GM23248 (cell line): ENCODE data around the gene SZT2. TPM values are rescaled to one million over a fixed set of nuclear protein-coding genes. Genes with fewer than 3 reads are reported as not detected.
"Not testable (repeated sequence)": the region's sequence is repeated elsewhere in the genome, so short reads cannot be mapped to it uniquely, and the experiment has no call there.

Source experiments
- DNase-seq: peaks from one replicate; pipeline ENCODE4 v3.0.0-alpha.2; 2015
- H2AFZ ChIP-seq: fragments of 200-600 bp; sonication (generic); 2 replicates; pipeline ENCODE4 v1.6.1; 2016; ENCODE audit warnings: antibody characterized with exemption
- H3F3A ChIP-seq: fragments of 200-600 bp; sonication (generic); 2 replicates; pipeline ENCODE4 v1.6.1; 2016; ENCODE audit warnings: mild to moderate bottlenecking, antibody characterized with exemption, mixed run types; ENCODE audit not compliant: insufficient read depth
- H3K27ac ChIP-seq: fragments of 200-600 bp; sonication (generic); 2 replicates; pipeline ENCODE4 v1.5.1; 2016; ENCODE audit warnings: mild to moderate bottlenecking
- H3K27me3 ChIP-seq: fragments of 200-600 bp; sonication (generic); replicated peaks from 2 replicates; pipeline ENCODE4 v1.6.1; 2016; ENCODE audit warnings: mild to moderate bottlenecking; ENCODE audit not compliant: insufficient read depth
- H3K36me3 ChIP-seq: fragments of 200-600 bp; sonication (generic); 2 replicates; pipeline ENCODE4 v1.6.1; 2016; ENCODE audit warnings: low read depth, mild to moderate bottlenecking
- H3K4me1 ChIP-seq: fragments of 200-600 bp; sonication (generic); 2 replicates; pipeline ENCODE4 v1.6.1; 2016; ENCODE audit warnings: mild to moderate bottlenecking; ENCODE audit not compliant: insufficient read depth
- H3K4me2 ChIP-seq: fragments of 200-600 bp; sonication (generic); one replicate; pipeline ENCODE4 v1.6.1; 2016; ENCODE audit warnings: mild to moderate bottlenecking; ENCODE audit not compliant: unreplicated experiment
- H3K4me3 ChIP-seq: fragments of 200-600 bp; sonication (generic); 2 replicates; pipeline ENCODE4 v1.5.1; 2016; ENCODE audit warnings: mild to moderate bottlenecking
- H3K79me2 ChIP-seq: fragments of 200-600 bp; sonication (generic); 2 replicates; pipeline ENCODE4 v1.6.1; 2016; ENCODE audit warnings: mild to moderate bottlenecking; ENCODE audit not compliant: insufficient read depth
- H3K9ac ChIP-seq: fragments of 200-600 bp; sonication (generic); 2 replicates; pipeline ENCODE4 v1.6.1; 2016; ENCODE audit warnings: mild to moderate bottlenecking
- H3K9me2 ChIP-seq: fragments of 200-600 bp; sonication (generic); 2 replicates; pipeline ENCODE4 v1.6.1; 2016; ENCODE audit warnings: mixed run types, mild to moderate bottlenecking, moderate library complexity; ENCODE audit not compliant: insufficient read depth
- H3K9me3 ChIP-seq: fragments of 200-600 bp; sonication (generic); one replicate; pipeline ENCODE4 v1.6.1; 2017; ENCODE audit warnings: low read depth
- H4K20me1 ChIP-seq: fragments of 200-600 bp; sonication (generic); 2 replicates; pipeline ENCODE4 v1.6.0; 2016; ENCODE audit not compliant: insufficient read depth
- EZH2 ChIP-seq: fragments of 200-600 bp; sonication (generic); IDR thresholded peaks from 2 replicates; pipeline ENCODE4 v1.6.1; 2018; ENCODE audit warnings: antibody characterized with exemption, mild to moderate bottlenecking; ENCODE audit not compliant: insufficient read depth, poor library complexity, severe bottlenecking
- EZH2phosphoT487 ChIP-seq: fragments of 200-600 bp; sonication (generic); IDR thresholded peaks from 2 replicates; pipeline ENCODE4 v1.6.1; 2018; ENCODE audit warnings: antibody characterized with exemption, moderate library complexity, mild to moderate bottlenecking, low read depth; ENCODE audit not compliant: insufficient read depth
- WGBS, 2 experiments: methylation state at CpG; one replicate each; pipeline ENCODE4 v1.1.6; 2015 to 2017; ENCODE audit warnings: low lambda C conversion rate in 2 of 2, low coverage in 1 of 2; ENCODE audit errors: missing lambda C conversion rate in 2 of 2; 5-methylcytosine and 5-hydroxymethylcytosine counted together
- in situ Hi-C: fragments of 300-500 bp; cut with MboI; formaldehyde crosslinking; loops from 2 replicates; pipeline ENCODE4 v1.15.0; 2020
- microRNA-seq: library from miRNA; unstranded; fragments of <30 nt; microRNA quantifications from one replicate; pipeline ENCODE4, GENCODE V29; 2016; ENCODE audit warnings: borderline number of aligned reads
- polyA plus RNA-seq: library from polyadenylated mRNA; unstranded; fragments of >200 nt; fragmentation: Nextera tagmentation; extraction: Ambion mirVana; gene quantifications from 2 replicates; pipeline ENCODE4 v1.2.1, GENCODE V29; 2016
- small RNA-seq: library from RNA; depleted of rRNA; stranded (forward); fragments of <200 nt; gene quantifications from one replicate; pipeline ENCODE3, GENCODE V24; 2014; ENCODE audit warnings: low read depth, low replicate concordance
- total RNA-seq: library from RNA; depleted of rRNA; stranded (reverse); fragments of >200 nt; shearing (Covaris generic); gene quantifications from 2 replicates; pipeline ENCODE4 v1.2.3, GENCODE V29; 2014; rRNA removed

Gene SZT2
- total and polyA plus RNA-seq, 2 experiments from 2014 or later = 6.4 to 12.6 TPM

DNA sequence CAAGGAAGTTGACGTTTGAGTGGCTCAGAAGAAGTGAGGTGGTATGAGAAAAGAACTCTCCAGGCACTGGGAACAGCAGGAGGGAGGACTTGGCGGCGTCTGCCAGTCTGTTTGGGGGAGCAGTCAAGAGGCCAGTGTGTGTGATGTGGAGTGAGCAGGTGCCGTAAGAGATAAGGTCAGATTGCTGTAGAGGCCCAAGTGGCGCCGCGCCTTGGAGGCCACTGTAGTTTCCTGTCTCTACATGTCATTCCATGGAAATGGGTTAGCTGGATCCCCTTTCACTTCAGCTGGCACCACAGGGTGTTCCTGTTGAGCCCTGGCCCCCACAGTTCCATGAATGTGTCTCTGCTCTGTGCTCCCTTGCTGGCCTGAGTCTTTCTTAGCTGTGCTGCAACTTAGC lies 105.5 kb downstream of the SZT2 start:
- Histone ChIP-seq H3K9ac (no peak overlapping the region), H3K4me1 (peaks cover 4% of the 10 kb centered on the region; the same call in 1 of the 2 replicates), H3K27ac (no peak overlapping the region), H4K20me1 (no peaks in the 10 kb centered on the region), H3K79me2 (no peaks in the 10 kb centered on the region), H3K9me2 (no peaks in the 10 kb centered on the region), H3K4me2 (no peak overlapping the region), H3F3A (no peaks in the 10 kb centered on the region), H3K36me3 (no peaks in the 10 kb centered on the region), H3K4me3 (no peak overlapping the region), H2AFZ (no peak overlapping the region), H3K27me3 (no peaks in the 10 kb centered on the region), H3K9me3 (no peaks in the 10 kb centered on the region)
- 88 to 92% methylated on average over 7 of the region's 7 CpGs for WGBS, 2 experiments
- no peak for DNase-seq
- TF ChIP-seq EZH2 (no peak), EZH2phosphoT487 (no peak)
- in situ Hi-C loops = no loop called here

GRCh38 chr1:43499898-43500297 lies 110.2 kb downstream of the SZT2 start:
- no peaks in the 10 kb centered on the region for H4K20me1 ChIP-seq
- H3K27ac ChIP-seq = no peak overlapping the region
- TF ChIP-seq EZH2 (no peak), EZH2phosphoT487 (no peak)
- no peaks in the 10 kb centered on the region for H3K27me3 ChIP-seq
- WGBS, 2 experiments = 69 to 77% methylated on average over 6 of the region's 6 CpGs
- no peak overlapping the region for H2AFZ ChIP-seq
- in situ Hi-C loops = no loop called here
- H3K4me1 ChIP-seq = no peaks in the 10 kb centered on the region
- H3K9me3 ChIP-seq = no peaks in the 10 kb centered on the region
- H3K9me2 ChIP-seq = no peaks in the 10 kb centered on the region
- H3K9ac ChIP-seq = no peak overlapping the region
- DNase-seq = no peak
- no peaks in the 10 kb centered on the region for H3F3A ChIP-seq
- H3K79me2 ChIP-seq = no peaks in the 10 kb centered on the region
- H3K4me2 ChIP-seq = no peak overlapping the region
- H3K4me3 ChIP-seq = no peak overlapping the region
- H3K36me3 ChIP-seq = no peaks in the 10 kb centered on the region

DNA sequence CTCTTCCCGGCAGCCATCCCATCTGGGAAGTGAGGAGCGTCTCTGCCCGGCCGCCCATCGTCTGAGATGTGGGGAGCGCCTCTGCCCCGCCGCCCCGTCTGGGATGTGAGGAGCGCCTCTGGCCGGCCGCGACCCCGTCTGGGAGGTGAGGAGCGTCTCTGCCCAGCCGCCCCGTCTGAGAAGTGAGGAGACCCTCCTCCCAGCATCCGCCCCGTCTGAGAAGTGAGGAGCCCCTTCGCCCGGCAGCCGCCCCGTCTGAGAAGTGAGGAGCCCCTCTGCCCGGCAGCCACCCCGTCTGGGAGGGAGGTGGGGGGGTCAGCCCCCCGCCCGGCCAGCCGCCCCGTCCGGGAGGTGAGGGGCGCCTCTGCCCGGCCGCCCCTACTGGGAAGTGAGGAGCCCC lies 112.1 kb downstream of the SZT2 start:
- H3K27me3 ChIP-seq, H3F3A ChIP-seq, H3K9me3 ChIP-seq, H3K9me2 ChIP-seq, H3K4me1 ChIP-seq, H3K9ac ChIP-seq, H3K4me2 ChIP-seq, H2AFZ ChIP-seq, H3K27ac ChIP-seq, H4K20me1 ChIP-seq, H3K79me2 ChIP-seq, in situ Hi-C loops, H3K4me3 ChIP-seq, DNase-seq, H3K36me3 ChIP-seq: not testable (repeated sequence)
- WGBS, 2 experiments = 93% methylated on average over 25 of the region's 33 CpGs; no CpG with 5 or more reads in 1 of the 2 experiments

DNA sequence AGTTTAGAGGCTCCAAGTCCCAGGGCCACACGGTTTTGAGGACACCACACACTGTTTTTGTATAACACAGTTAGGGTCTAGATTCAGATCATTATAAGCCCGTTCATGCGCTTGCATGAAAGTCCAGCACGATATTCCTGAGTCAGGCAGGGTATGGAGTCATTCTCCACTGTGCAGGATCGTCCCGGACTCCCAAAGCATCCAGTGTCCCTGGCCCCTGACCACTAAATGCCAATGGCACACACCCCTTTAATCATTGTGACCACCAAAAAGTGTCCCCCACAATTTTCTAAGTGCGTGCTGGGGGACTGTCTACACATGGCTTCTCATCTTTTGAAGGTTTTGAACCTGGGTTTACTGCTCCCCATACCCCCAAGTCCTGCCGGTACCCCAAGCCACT lies 113.8 kb downstream of the SZT2 start:
- Histone ChIP-seq H3K36me3 (no peaks in the 10 kb centered on the region), H3K27ac (no peak overlapping the region), H3F3A (no peaks in the 10 kb centered on the region), H3K4me3 (no peak overlapping the region), H3K9me3 (no peaks in the 10 kb centered on the region), H4K20me1 (no peaks in the 10 kb centered on the region), H3K9me2 (no peaks in the 10 kb centered on the region), H3K9ac (no peak overlapping the region), H3K27me3 (no peaks in the 10 kb centered on the region), H2AFZ (no peak overlapping the region), H3K4me2 (no peak overlapping the region), H3K79me2 (no peaks in the 10 kb centered on the region), H3K4me1 (no peaks in the 10 kb centered on the region)
- 84 to 88% methylated on average over 8 of the region's 8 CpGs for WGBS, 2 experiments
- no peak for DNase-seq
- no peak for TF ChIP-seq EZH2
- TF ChIP-seq EZH2phosphoT487 = no peak
- in situ Hi-C loops = no loop called here

Small RNA genes lying within 50 kb of the gene (microRNA-seq; reads per million reads assigned to microRNA genes)
- gene MIR6734 (5.1 reads per million, percentile 2 among the genes with 10 or more reads in this experiment), gene MIR6735 (2.0 reads per million)

Small RNA genes lying within 50 kb of the gene (small RNA-seq; reads per million reads assigned to genes)
- not detected for gene MIR6735

Other genes starting within 250 kb of the SZT2 start
- gene EBNA1BP2, start 217.6 kb upstream of the SZT2 start, total RNA-seq = 113 and 120 TPM in 2 replicates
- gene EBNA1BP2, start 217.6 kb upstream of the SZT2 start, polyA plus RNA-seq = 162 and 164 TPM in 2 replicates
- 0.32 and 0.63 TPM in 2 replicates for gene CFAP57, start 217.6 kb upstream of the SZT2 start, total RNA-seq
- gene CFAP57, start 217.6 kb upstream of the SZT2 start, polyA plus RNA-seq = 0.32 and 0.35 TPM in 2 replicates
- not detected in 2 replicates for gene TMEM125, start 119.9 kb upstream of the SZT2 start, total RNA-seq
- gene TMEM125, start 119.9 kb upstream of the SZT2 start, polyA plus RNA-seq = not detected in 2 replicates
- not detected in 2 replicates for gene C1orf210, start 104.3 kb upstream of the SZT2 start, total RNA-seq
- not detected in 2 replicates for gene C1orf210, start 104.3 kb upstream of the SZT2 start, polyA plus RNA-seq
- gene TIE1, start 88.9 kb upstream of the SZT2 start, total RNA-seq = not detected in 2 replicates
- 0.10 and 0.21 TPM in 2 replicates for gene TIE1, start 88.9 kb upstream of the SZT2 start, polyA plus RNA-seq
- not detected in 2 replicates for gene MPL, start 52.1 kb upstream of the SZT2 start, total RNA-seq
- not detected in 2 replicates for gene MPL, start 52.1 kb upstream of the SZT2 start, polyA plus RNA-seq
- 50.2 and 50.9 TPM in 2 replicates for gene CDC20, start 30.9 kb upstream of the SZT2 start, total RNA-seq
- 48.9 and 55.8 TPM in 2 replicates for gene CDC20, start 30.9 kb upstream of the SZT2 start, polyA plus RNA-seq
- gene ELOVL1, start 21.9 kb upstream of the SZT2 start, total RNA-seq = 106 and 107 TPM in 2 replicates
- 152 and 155 TPM in 2 replicates for gene ELOVL1, start 21.9 kb upstream of the SZT2 start, polyA plus RNA-seq
- 51.1 and 53.5 TPM in 2 replicates for gene MED8, start 99 bp upstream of the SZT2 start, total RNA-seq
- 78.3 and 80.6 TPM in 2 replicates for gene MED8, start 99 bp upstream of the SZT2 start, polyA plus RNA-seq
- gene HYI, start 64.0 kb downstream of the SZT2 start, total RNA-seq = 28.5 and 35.7 TPM in 2 replicates
- 17.4 and 21.0 TPM in 2 replicates for gene HYI, start 64.0 kb downstream of the SZT2 start, polyA plus RNA-seq
- 15.0 and 16.3 TPM in 2 replicates for gene PTPRF, start 141.0 kb downstream of the SZT2 start, total RNA-seq
- gene PTPRF, start 141.0 kb downstream of the SZT2 start, polyA plus RNA-seq = 14.0 and 14.7 TPM in 2 replicates